Measurements from ENCODE around the gene BBOX1. TPM values are rescaled to one million over a fixed set of nuclear protein-coding genes. Genes with fewer than 3 reads are reported as not detected.

BBOX1 gene
- polyA plus RNA-seq, 2 of the 4 experiments (the other 2 are of a cell fraction), result not detected

- no peaks in the 10 kb centered on the region for H3K4me1 ChIP-seq
- H3K27ac ChIP-seq, result no peak within 1 kb of the TSS
- CTCF ChIA-PET, result interaction anchor here (0.9 to 2.2 kb wide), 2 partner anchors 46 to 165 kb away, joined by 3 to 7 read pairs; no protein-coding TSS in a partner anchor
Measured at GRCh38 chr11:26993965-26994457, 46.6 kb upstream of the BBOX1 start, which contains the start of gene FIBIN. Gene FIBIN (plus strand): TSS chr11:26994112. CDS start chr11:26994527, 415 bp downstream.

DNA sequence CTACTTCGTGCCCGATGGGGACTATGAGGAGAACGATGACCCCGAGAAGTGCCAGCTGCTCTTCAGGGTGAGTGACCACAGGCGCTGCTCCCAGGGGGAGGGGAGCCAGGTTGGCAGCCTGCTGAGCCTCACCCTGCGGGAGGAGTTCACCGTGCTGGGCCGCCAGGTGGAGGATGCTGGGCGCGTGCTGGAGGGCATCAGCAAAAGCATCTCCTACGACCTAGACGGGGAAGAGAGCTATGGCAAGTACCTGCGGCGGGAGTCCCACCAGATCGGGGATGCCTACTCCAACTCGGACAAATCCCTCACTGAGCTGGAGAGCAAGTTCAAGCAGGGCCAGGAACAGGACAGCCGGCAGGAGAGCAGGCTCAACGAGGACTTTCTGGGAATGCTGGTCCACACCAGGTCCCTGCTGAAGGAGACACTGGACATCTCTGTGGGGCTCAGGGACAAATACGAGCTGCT is 46.0 kb upstream of the BBOX1 start:
- TF ChIP-seq HES2 (IDR thresholded peaks at IDR 0.05) (no peak), NFE2L2 (conservative IDR thresholded peaks at IDR 0.05; ENCODE audit: low read length) (no peak), RNF2 (IDR thresholded peaks at IDR 0.05; ENCODE audit: borderline replicate concordance, low read depth) (no peak), NPAS2 (CRISPR knock-in tag; IDR thresholded peaks at IDR 0.05; ENCODE audit: borderline replicate concordance) (no peak), FOSB (CRISPR knock-in tag; IDR thresholded peaks at IDR 0.05) (no peak), FOXS1 (CRISPR knock-in tag; IDR thresholded peaks at IDR 0.05) (no peak), POLR2A (IDR thresholded peaks at IDR 0.05; ENCODE audit: low read length) (no peak), GATA3 (IDR thresholded peaks at IDR 0.05; ENCODE audit: borderline replicate concordance) (no peak), USF2 (IDR thresholded peaks at IDR 0.05) (no peak), CBX2 (IDR thresholded peaks at IDR 0.05; ENCODE audit: borderline replicate concordance, low read depth) (no peak), HOXA7 (CRISPR knock-in tag; IDR thresholded peaks at IDR 0.05) (no peak), BCL3 (IDR thresholded peaks at IDR 0.05) (no peak), TP53 (CRISPR knock-in tag; IDR thresholded peaks at IDR 0.05) (no peak)
- TF ChIP-seq, protein P1, sequence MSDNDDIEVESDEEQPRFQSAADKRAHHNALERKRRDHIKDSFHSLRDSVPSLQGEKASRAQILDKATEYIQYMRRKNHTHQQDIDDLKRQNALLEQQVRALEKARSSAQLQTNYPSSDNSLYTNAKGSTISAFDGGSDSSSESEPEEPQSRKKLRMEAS (IDR thresholded peaks at IDR 0.05), result no peak
- ChIA-PET POLR2A (no interaction called here), CTCF (interaction anchor here (2.2 kb wide), 1 partner anchor 164 kb away, joined by 7 read pairs; no protein-coding TSS in a partner anchor)
- Histone ChIP-seq H3K27ac (no peak overlapping the region), H3K9me3 (no peaks in the 10 kb centered on the region), H3K4me2 (no peak overlapping the region), H3K4me3 (no peak overlapping the region), H3K4me1 (no peaks in the 10 kb centered on the region)
- DNase-seq (ENCODE audit: low read depth in 1 of 2, low spot score in 1 of 2) (no peak), FAIRE-seq (no peak), ATAC-seq (peak; percentile 44 to 53; a peak in 4 of 6 replicates)
- WGBS (ENCODE audit: missing lambda C conversion rate), result 42% methylated on average over 15 of the region's 19 CpGs

More at GRCh38 chr11:26993965-26994457, 46.6 kb upstream of the BBOX1 start, which contains the start of gene FIBIN:
- DNase-seq (ENCODE audit: low read depth in 1 of 2, low spot score in 1 of 2), result no peak
- no peak for FAIRE-seq
- peak within 1 kb of the TSS; percentile 25; the same call in 1 of the 3 replicates for H3K4me3 ChIP-seq
- POLR2A ChIA-PET, result no interaction called here
- 29% methylated on average over 22 of the region's 22 CpGs for WGBS (ENCODE audit: missing lambda C conversion rate)
- H3K4me2 ChIP-seq, result peak within 1 kb of the TSS; percentile 49
- no peaks in the 10 kb centered on the region for H3K9me3 ChIP-seq
- no peak for TF ChIP-seq EP300 (IDR thresholded peaks at IDR 0.05)
- TF ChIP-seq RFX5 (IDR thresholded peaks at IDR 0.05), result no peak
- no peak for TF ChIP-seq HOXA7 (CRISPR knock-in tag; IDR thresholded peaks at IDR 0.05)
- TF ChIP-seq POLR2AphosphoS2 (conservative IDR thresholded peaks at IDR 0.05; ENCODE audit: low read length), result no peak
- no peak for TF ChIP-seq ESRRA (IDR thresholded peaks at IDR 0.05; ENCODE audit: borderline replicate concordance, low read length)
- TF ChIP-seq EHMT2 (IDR thresholded peaks at IDR 0.05; ENCODE audit: low read depth), result no peak
- no peak for TF ChIP-seq PHF8 (IDR thresholded peaks at IDR 0.05; ENCODE audit: borderline replicate concordance, low read depth)
- TF ChIP-seq NPAS2 (CRISPR knock-in tag; IDR thresholded peaks at IDR 0.05; ENCODE audit: borderline replicate concordance), result no peak
- TF ChIP-seq TFCP2L1 (CRISPR knock-in tag; IDR thresholded peaks at IDR 0.05), result no peak
- TF ChIP-seq HOXB5 (CRISPR knock-in tag; IDR thresholded peaks at IDR 0.05), result no peak
- TF ChIP-seq RAD21 (conservative IDR thresholded peaks at IDR 0.05 in 1 of 2, IDR thresholded peaks at IDR 0.05 in 1 of 2), result no peak
- no peak for TF ChIP-seq FOXS1 (CRISPR knock-in tag; IDR thresholded peaks at IDR 0.05)
- TF ChIP-seq MYC (IDR thresholded peaks at IDR 0.05; ENCODE audit: borderline replicate concordance, low read length), result no peak
- no peak for TF ChIP-seq RNF2 (IDR thresholded peaks at IDR 0.05; ENCODE audit: borderline replicate concordance, low read depth)
- no peak for TF ChIP-seq USF2 (IDR thresholded peaks at IDR 0.05)
- TF ChIP-seq ZC3H11A (IDR thresholded peaks at IDR 0.05), result no peak
- TF ChIP-seq KDM5A (IDR thresholded peaks at IDR 0.05), result no peak
- no peak for TF ChIP-seq RCOR1 (IDR thresholded peaks at IDR 0.05; ENCODE audit: low read depth, low read length)
- no peak for TF ChIP-seq TP53 (CRISPR knock-in tag; IDR thresholded peaks at IDR 0.05)
- peak; percentile 32 to 63; a peak in 3 of 6 replicates for ATAC-seq
